ENCODE data around the gene DIO1. TPM values are rescaled to one million over a fixed set of nuclear protein-coding genes. Genes with fewer than 3 reads are reported as not detected.
"Not testable (repeated sequence)": the region's sequence is repeated elsewhere in the genome, so short reads cannot be mapped to it uniquely, and the experiment has no call there.

DIO1 gene
- total and polyA plus RNA-seq, 4 experiments from 2014 or later, result not detected

GRCh38 chr1:53881853-53882252 is 12.1 kb upstream of the DIO1 start:
- H3K27ac Mint-ChIP-seq, result peak overlapping the region in 1 of 7 donors; percentile 44
- H3K27ac ChIP-seq (ENCODE audit: low read depth, low read length); H3K4me3 Mint-ChIP-seq; H3K9me3 ChIP-seq (ENCODE audit: control insufficient read depth in 1 of 2, low read length in 2 of 2); H3K27me3 Mint-ChIP-seq; H3K27me3 ChIP-seq (ENCODE audit: insufficient read depth, low read length); H3K4me3 ChIP-seq (ENCODE audit: low read length in 2 of 2); H3K36me3 ChIP-seq (ENCODE audit: insufficient read depth, low read length); H3K9me3 Mint-ChIP-seq; H3K4me1 ChIP-seq (ENCODE audit: insufficient read depth, low read length); POLR2A ChIA-PET (ENCODE audit: partially characterized antibody); DNase-seq: not testable (repeated sequence)
- intact Hi-C loops (cut with micrococcal nuclease), result loop anchor here (10.0 kb wide), 1 partner anchor 613 kb away; no protein-coding TSS in a partner anchor
- CTCF ChIA-PET (ENCODE audit: partially characterized antibody), result interaction anchor here (1.6 kb wide), 1 partner anchor 11 kb away, joined by 4 read pairs; the partner anchor contains the start of gene DIO1
- H3K4me1 Mint-ChIP-seq, result peaks cover 7 to 20% (median 18%) of the 10 kb centered on the region in 4 donors
- H3K36me3 Mint-ChIP-seq, result peaks cover 65 to 79% of the 10 kb centered on the region in 2 donors

GRCh38 chr1:53883600-53883999 is 10.4 kb upstream of the DIO1 start:
- intact Hi-C loops (cut with micrococcal nuclease), result loop anchor here (10.0 kb wide), 1 partner anchor 611 kb away; no protein-coding TSS in a partner anchor
- H3K27ac ChIP-seq (ENCODE audit: low read depth, low read length); H3K4me3 Mint-ChIP-seq; H3K27ac Mint-ChIP-seq; H3K27me3 Mint-ChIP-seq; POLR2A ChIA-PET (ENCODE audit: partially characterized antibody); H3K4me3 ChIP-seq (ENCODE audit: low read length in 2 of 2); H3K27me3 ChIP-seq (ENCODE audit: insufficient read depth, low read length); H3K9me3 Mint-ChIP-seq; DNase-seq; H3K9me3 ChIP-seq (ENCODE audit: control insufficient read depth in 1 of 2, low read length in 2 of 2); H3K36me3 ChIP-seq (ENCODE audit: insufficient read depth, low read length): not testable (repeated sequence)
- peaks cover 12% of the 10 kb centered on the region for H3K4me1 ChIP-seq (ENCODE audit: insufficient read depth, low read length)
- peaks cover 63 to 74% of the 10 kb centered on the region in 2 donors for H3K36me3 Mint-ChIP-seq
- CTCF ChIA-PET (ENCODE audit: partially characterized antibody), result interaction anchor here (1.6 to 2.6 kb wide), 2 partner anchors 10 to 23 kb away, joined by 4 to 8 read pairs; partner anchors contain the start of gene DIO1
- peaks cover 12 to 36% (median 29%) of the 10 kb centered on the region in 4 donors for H3K4me1 Mint-ChIP-seq

GRCh38 chr1:53888681-53889080 is 5.3 kb upstream of the DIO1 start:
- CTCF ChIA-PET (ENCODE audit: partially characterized antibody), result interaction anchor here (1.2 kb wide), 2 partner anchors 9 to 27 kb away, joined by 4 read pairs; no protein-coding TSS in a partner anchor
- DNase-seq, result no peak

GRCh38 chr1:53889304-53890298 is 4.4 kb upstream of the DIO1 start, which contains the start of gene YIPF1:
Gene YIPF1, minus strand, starts transcription at chr1:53889797. Its CDS starts 860 bp downstream, at chr1:53888937.
- Histone ChIP-seq H3K36me3 (ENCODE audit: insufficient read depth, low read length) (no peaks in the 10 kb centered on the region), H3K27me3 (ENCODE audit: insufficient read depth, low read length) (no peaks in the 10 kb centered on the region), H3K27ac (ENCODE audit: low read depth, low read length) (peak within 1 kb of the TSS; percentile 50), H3K9me3 (ENCODE audit: control insufficient read depth in 1 of 2, low read length in 2 of 2) (no peaks in the 10 kb centered on the region), H3K4me3 (ENCODE audit: low read length in 2 of 2) (peak within 1 kb of the TSS; percentile 59 to 79), H3K4me1 (ENCODE audit: insufficient read depth, low read length) (peaks cover 28% of the 10 kb centered on the region)
- ChIA-PET CTCF (ENCODE audit: partially characterized antibody) (interaction anchor here (1.2 to 2.1 kb wide), 2 partner anchors 28 to 56 kb away, joined by 4 to 5 read pairs; partner anchors contain the start of gene IFT25), POLR2A (ENCODE audit: partially characterized antibody) (interaction anchor here (0.8 to 2.7 kb wide), 8 partner anchors 9 to 163 kb away, joined by 3 to 19 read pairs (median 4); partner anchors contain the start of genes IFT25, LRRC42, NDC1 and TCEANC2)
- H3K27ac Mint-ChIP-seq, result peak within 1 kb of the TSS; percentile 89 to 96 (median 94)
- no peaks in the 10 kb centered on the region for H3K9me3 Mint-ChIP-seq
- peaks cover 0 to 2% of the 10 kb centered on the region in 2 donors for H3K27me3 Mint-ChIP-seq
- intact Hi-C loops (cut with micrococcal nuclease), result loop anchor here (1.0 to 10.0 kb wide), 4 partner anchors 51 to 605 kb away; partner anchors contain the start of genes LRRC42, NDC1, TCEANC2 and TMEM59
- H3K36me3 Mint-ChIP-seq, result peaks cover 18 to 37% of the 10 kb centered on the region in 2 donors
- DNase-seq, result peak; percentile 82 to 86 (median 84)
- H3K4me3 Mint-ChIP-seq, result peak within 1 kb of the TSS; percentile 92 to 98 (median 96)
- peaks cover 28 to 49% (median 38%) of the 10 kb centered on the region in 4 donors for H3K4me1 Mint-ChIP-seq

More at GRCh38 chr1:53888681-53889080, 5.3 kb upstream of the DIO1 start:
- peak overlapping the region in 5 of 7 donors; percentile 77 to 95 (median 89) for H3K27ac Mint-ChIP-seq
- no peaks in the 10 kb centered on the region for H3K27me3 ChIP-seq (ENCODE audit: insufficient read depth, low read length)
- H3K4me3 Mint-ChIP-seq, result peak overlapping the region; percentile 92 to 98 (median 96)
- peak overlapping the region; percentile 50 for H3K27ac ChIP-seq (ENCODE audit: low read depth, low read length)
- POLR2A ChIA-PET (ENCODE audit: partially characterized antibody), result interaction anchor here (2.1 to 2.7 kb wide), 2 partner anchors 57 to 164 kb away, joined by 6 to 19 read pairs; partner anchors contain the start of genes IFT25, LRRC42, TCEANC2 and TMEM59
- no peaks in the 10 kb centered on the region for H3K9me3 Mint-ChIP-seq
- H3K9me3 ChIP-seq (ENCODE audit: control insufficient read depth in 1 of 2, low read length in 2 of 2), result no peaks in the 10 kb centered on the region
- H3K4me3 ChIP-seq (ENCODE audit: low read length in 2 of 2), result peak overlapping the region; percentile 12 to 79
- peaks cover 0 to 2% of the 10 kb centered on the region in 2 donors for H3K27me3 Mint-ChIP-seq
- H3K36me3 ChIP-seq (ENCODE audit: insufficient read depth, low read length), result no peaks in the 10 kb centered on the region
- intact Hi-C loops (cut with micrococcal nuclease), result loop anchor here (1.0 to 10.0 kb wide), 3 partner anchors 50 to 606 kb away; partner anchors contain the start of genes LRRC42 and NDC1
- peaks cover 21 to 42% of the 10 kb centered on the region in 2 donors for H3K36me3 Mint-ChIP-seq
- peaks cover 28 to 49% (median 41%) of the 10 kb centered on the region in 4 donors for H3K4me1 Mint-ChIP-seq
- H3K4me1 ChIP-seq (ENCODE audit: insufficient read depth, low read length), result peaks cover 28% of the 10 kb centered on the region

- Histone ChIP-seq H3K27ac (ENCODE audit: low read depth, low read length) (peak overlapping the region; percentile 50), H3K9me3 (ENCODE audit: control insufficient read depth in 1 of 2, low read length in 2 of 2) (no peaks in the 10 kb centered on the region), H3K36me3 (ENCODE audit: insufficient read depth, low read length) (no peaks in the 10 kb centered on the region), H3K27me3 (ENCODE audit: insufficient read depth, low read length) (no peaks in the 10 kb centered on the region), H3K4me3 (ENCODE audit: low read length in 2 of 2) (peak overlapping the region; percentile 59 to 79), H3K4me1 (ENCODE audit: insufficient read depth, low read length) (peaks cover 28% of the 10 kb centered on the region)
- Mint-ChIP-seq H3K4me3 (peak overlapping the region; percentile 92 to 98 (median 96)), H3K36me3 (peaks cover 11 to 29% of the 10 kb centered on the region in 2 donors), H3K9me3 (no peaks in the 10 kb centered on the region), H3K27me3 (peaks cover 0 to 4% of the 10 kb centered on the region in 2 donors), H3K4me1 (peaks cover 26 to 44% (median 32%) of the 10 kb centered on the region in 4 donors), H3K27ac (peak overlapping the region; percentile 88 to 96 (median 91))
- ChIA-PET POLR2A (ENCODE audit: partially characterized antibody) (interaction anchor here (1.2 to 2.7 kb wide), 5 partner anchors 11 to 162 kb away, joined by 4 to 19 read pairs (median 5); partner anchors contain the start of genes IFT25, LRRC42, NDC1 and TCEANC2), CTCF (ENCODE audit: partially characterized antibody) (interaction anchor here (2.1 kb wide), 1 partner anchor 55 kb away, joined by 5 read pairs; the partner anchor contains the start of gene IFT25)
- intact Hi-C loops (cut with micrococcal nuclease), result loop anchor here (2.0 kb wide), 1 partner anchor 162 kb away; the partner anchor contains the start of genes TCEANC2 and TMEM59
- no peak for DNase-seq
Measured at GRCh38 chr1:53890522-53890941, 3.5 kb upstream of the DIO1 start.

GRCh38 chr1:53891018-53891417 is 3.0 kb upstream of the DIO1 start:
- H3K4me3 ChIP-seq (ENCODE audit: low read length in 2 of 2), result no peak overlapping the region
- H3K27me3 Mint-ChIP-seq, result peaks cover 0 to 6% of the 10 kb centered on the region in 2 donors
- peak overlapping the region in 4 of 8 donors; percentile 12 to 98 (median 72) for H3K4me3 Mint-ChIP-seq
- intact Hi-C loops (cut with micrococcal nuclease), result loop anchor here (2.0 kb wide), 1 partner anchor 162 kb away; the partner anchor contains the start of genes TCEANC2 and TMEM59
- no peaks in the 10 kb centered on the region for H3K9me3 ChIP-seq (ENCODE audit: control insufficient read depth in 1 of 2, low read length in 2 of 2)
- peaks cover 28% of the 10 kb centered on the region for H3K4me1 ChIP-seq (ENCODE audit: insufficient read depth, low read length)
- ChIA-PET CTCF (ENCODE audit: partially characterized antibody) (interaction anchor here (2.1 kb wide), 1 partner anchor 54 kb away, joined by 5 read pairs; the partner anchor contains the start of gene IFT25), POLR2A (ENCODE audit: partially characterized antibody) (interaction anchor here (1.7 kb wide), 1 partner anchor 10 kb away, joined by 5 read pairs; no protein-coding TSS in a partner anchor)
- DNase-seq, result no peak
- H3K4me1 Mint-ChIP-seq, result peaks cover 25 to 42% (median 32%) of the 10 kb centered on the region in 4 donors
- H3K27ac ChIP-seq (ENCODE audit: low read depth, low read length), result no peak overlapping the region
- H3K36me3 ChIP-seq (ENCODE audit: insufficient read depth, low read length), result no peaks in the 10 kb centered on the region
- H3K27ac Mint-ChIP-seq, result peak overlapping the region in 1 of 7 donors; percentile 89
- no peaks in the 10 kb centered on the region for H3K9me3 Mint-ChIP-seq
- peaks cover 11 to 27% of the 10 kb centered on the region in 2 donors for H3K36me3 Mint-ChIP-seq
- H3K27me3 ChIP-seq (ENCODE audit: insufficient read depth, low read length), result no peaks in the 10 kb centered on the region

Data from CD4-positive, alpha-beta memory T cell (primary cell).